Fibroblast of mammary gland (primary cell): Measurements from ENCODE around the gene PARP16.
A peak's percentile ranks its signal among the peaks of the same experiment; 100 is the strongest.

Source experiments
- DNase-seq: peaks from one replicate; pipeline ENCODE4 v3.0.0-alpha.2; 2010; ENCODE audit warnings: low read depth
- H3K4me3 ChIP-seq: 2 replicates; pipeline ENCODE4 v1.5.1; 2011; ENCODE audit warnings: low read depth, mild to moderate bottlenecking, low read length, moderate library complexity; ENCODE audit not compliant: control insufficient read depth
- TF ChIP-seq, protein P1 (sequence below): conservative IDR thresholded peaks from 2 replicates; pipeline ENCODE4 v1.5.1; 2011; ENCODE audit warnings: low read depth, low read length, inconsistent platforms; ENCODE audit not compliant: control insufficient read depth, insufficient read depth

The PARP16 gene, protein sequence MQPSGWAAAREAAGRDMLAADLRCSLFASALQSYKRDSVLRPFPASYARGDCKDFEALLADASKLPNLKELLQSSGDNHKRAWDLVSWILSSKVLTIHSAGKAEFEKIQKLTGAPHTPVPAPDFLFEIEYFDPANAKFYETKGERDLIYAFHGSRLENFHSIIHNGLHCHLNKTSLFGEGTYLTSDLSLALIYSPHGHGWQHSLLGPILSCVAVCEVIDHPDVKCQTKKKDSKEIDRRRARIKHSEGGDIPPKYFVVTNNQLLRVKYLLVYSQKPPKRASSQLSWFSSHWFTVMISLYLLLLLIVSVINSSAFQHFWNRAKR

DNA sequence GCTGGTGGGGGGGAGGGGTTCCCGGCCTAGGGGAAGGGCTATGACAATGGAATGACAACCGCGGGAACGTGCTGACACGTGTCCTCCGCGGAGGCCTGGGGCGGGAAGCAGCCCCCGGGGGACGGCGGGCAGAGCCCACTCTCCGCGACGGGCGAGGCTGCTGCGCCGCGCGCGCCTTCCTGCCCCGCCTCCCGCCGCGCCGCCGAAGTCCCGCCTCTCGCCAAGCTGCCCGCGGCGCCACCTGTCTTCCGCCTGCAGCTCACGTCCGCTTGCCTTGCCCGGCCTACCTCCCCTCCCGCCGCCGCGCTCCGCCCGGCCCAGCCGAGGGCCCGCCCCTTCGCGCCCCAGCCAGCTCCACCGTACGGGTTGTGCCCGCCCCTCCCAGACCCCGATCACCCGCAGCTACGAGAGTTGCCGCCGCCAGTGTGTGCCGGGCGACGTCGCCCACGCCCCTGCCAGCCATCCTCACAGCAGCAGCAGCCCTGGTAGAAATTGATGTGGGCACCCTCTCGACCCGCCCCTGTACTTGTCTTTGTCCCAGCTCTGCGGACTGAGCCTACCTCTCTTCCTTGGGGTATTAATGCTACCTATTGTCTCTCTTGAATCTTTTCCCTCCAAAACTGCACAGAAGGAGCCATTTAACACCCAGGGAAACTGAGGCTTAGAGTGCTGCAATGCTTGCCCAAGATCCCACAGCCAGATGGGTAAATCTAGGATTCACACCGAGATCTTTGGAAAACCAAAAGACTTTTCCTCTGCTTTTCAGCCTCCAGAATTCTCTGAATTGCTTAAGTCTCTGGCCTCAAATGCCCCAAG is at the start of gene PARP16:
Gene PARP16, minus strand, starts transcription at position 180 of the 816 bp plus-strand sequence. CDS start 457 bp downstream, outside the sequence.
- TF ChIP-seq, protein P1, sequence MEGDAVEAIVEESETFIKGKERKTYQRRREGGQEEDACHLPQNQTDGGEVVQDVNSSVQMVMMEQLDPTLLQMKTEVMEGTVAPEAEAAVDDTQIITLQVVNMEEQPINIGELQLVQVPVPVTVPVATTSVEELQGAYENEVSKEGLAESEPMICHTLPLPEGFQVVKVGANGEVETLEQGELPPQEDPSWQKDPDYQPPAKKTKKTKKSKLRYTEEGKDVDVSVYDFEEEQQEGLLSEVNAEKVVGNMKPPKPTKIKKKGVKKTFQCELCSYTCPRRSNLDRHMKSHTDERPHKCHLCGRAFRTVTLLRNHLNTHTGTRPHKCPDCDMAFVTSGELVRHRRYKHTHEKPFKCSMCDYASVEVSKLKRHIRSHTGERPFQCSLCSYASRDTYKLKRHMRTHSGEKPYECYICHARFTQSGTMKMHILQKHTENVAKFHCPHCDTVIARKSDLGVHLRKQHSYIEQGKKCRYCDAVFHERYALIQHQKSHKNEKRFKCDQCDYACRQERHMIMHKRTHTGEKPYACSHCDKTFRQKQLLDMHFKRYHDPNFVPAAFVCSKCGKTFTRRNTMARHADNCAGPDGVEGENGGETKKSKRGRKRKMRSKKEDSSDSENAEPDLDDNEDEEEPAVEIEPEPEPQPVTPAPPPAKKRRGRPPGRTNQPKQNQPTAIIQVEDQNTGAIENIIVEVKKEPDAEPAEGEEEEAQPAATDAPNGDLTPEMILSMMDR = no peak
- H3K4me3 ChIP-seq = peak within 1 kb of the TSS; percentile 62
- DNase-seq = peak; percentile 58

DNA sequence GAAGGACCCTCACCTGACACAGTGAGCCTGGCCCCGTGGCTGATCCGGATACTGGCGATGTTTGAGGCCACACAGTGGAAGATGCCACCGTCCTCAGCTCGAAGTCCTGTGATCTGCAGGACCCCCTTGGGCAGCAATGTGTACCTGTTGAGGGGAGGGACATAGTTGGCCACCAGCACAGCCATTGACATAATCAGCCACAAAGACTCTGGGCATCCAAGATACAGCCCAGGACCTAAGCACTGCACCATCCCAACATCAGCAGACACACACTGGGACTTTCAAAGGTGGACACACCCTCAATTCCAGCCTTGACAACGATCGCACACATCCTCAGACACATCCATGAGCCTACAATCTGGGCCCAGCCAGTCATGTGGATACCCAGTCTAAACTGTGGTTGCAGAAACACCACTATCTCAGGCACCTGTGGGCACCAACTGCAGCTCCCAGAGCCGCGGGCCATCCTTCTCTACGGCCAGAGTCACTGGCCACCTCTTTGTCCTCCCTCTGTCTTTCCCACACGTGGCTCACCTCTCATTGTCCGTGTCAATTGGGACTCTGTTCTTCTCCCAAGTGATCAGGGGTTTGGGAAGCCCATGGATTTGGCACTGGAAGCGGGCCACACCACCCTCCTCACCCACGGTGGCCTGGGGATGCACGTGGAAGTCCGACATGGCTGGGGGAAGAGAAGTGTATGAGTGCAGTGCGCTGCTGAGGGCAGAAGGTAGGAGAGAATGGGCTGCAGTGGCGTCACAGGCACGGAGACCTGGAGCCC is 48.8 kb upstream of the PARP16 start:
- H3K4me3 ChIP-seq = no peak overlapping the region
- TF ChIP-seq, protein P1 = no peak
- no peak for DNase-seq

DNA sequence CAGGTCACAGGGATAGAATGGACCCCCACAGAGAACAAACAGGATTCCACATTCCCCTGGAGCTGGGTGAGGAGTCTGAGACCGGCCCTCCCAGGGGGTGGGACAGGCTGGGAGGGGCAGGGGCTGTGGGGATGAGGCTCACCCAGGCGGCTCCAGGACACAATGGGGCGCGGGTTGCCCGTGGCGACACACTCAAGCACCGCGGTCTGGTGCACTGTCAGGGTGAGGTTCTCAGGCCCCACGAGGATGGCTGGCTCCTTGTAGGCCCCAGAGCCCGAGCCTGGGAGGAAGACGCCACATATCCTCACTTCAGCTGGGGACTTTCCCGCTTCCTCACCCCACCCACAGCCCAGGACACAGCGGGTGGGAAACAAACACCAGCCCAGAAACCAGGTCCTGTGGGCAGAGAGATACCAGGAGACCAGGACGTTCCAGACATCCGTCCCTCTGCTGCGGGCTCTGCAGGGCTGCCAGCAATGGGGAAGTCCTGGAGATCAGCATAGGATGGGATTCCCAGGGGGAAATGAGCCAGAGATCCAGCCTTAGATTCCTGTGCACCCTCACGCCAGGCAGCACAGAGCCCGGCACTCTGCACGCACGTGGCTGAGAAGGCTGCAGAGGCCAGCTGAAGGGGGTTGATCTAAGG is 48.0 kb upstream of the PARP16 start:
- DNase-seq = no peak
- TF ChIP-seq, protein P1 = no peak
- no peak overlapping the region for H3K4me3 ChIP-seq

DNA sequence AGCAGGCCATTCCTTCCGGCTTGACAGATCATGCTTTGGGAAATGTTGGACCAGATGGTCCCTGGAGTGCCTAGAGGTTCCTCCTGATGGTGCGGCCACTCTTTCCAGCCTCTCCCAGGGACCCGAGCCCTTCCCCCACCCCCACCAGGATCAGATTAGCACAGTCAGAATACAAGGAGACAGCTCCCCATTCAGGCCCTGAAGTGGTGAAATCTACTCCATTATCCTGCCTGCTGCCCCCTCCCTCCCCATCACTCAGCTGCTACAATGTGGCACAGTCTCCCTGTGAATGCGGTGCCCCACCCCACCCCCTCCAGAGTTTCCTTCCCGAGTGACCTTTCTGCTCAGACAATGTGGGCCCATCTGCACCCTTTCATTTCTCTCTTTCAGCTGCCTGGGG is 47.2 kb upstream of the PARP16 start:
- no peak for DNase-seq
- no peak overlapping the region for H3K4me3 ChIP-seq
- TF ChIP-seq, protein P1 = no peak

DNA sequence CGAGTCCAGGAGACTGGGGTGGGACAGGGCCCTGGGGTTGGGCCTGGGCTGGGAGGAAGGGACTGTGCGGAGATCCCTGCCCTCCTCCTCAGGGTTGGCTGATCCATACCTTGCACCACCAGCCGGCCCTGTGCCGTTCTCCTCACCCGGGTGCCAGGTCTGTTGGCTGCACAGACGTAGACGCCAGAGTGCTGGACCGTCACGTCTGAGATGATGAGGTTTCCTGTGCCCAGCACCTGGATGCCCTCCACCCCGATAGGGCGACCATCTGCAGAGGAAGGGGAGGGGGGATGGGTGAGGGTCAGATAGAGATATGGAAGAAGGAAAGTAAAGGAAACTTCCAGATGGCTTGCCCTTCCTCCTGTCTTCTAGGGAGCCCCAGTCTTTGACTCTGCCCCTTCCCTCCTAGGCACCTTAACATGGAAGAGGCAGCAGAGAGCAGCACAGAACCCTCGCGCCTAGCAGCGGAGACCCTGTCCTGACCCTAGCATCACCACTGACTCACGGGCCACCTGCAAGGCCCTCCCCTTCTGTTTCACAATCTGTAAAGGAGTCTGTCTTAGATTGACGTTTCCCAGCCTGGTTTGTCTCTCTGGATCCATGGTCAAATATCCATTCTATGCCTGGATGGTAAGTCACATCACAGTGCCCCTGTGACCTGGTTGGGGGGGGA is 46.6 kb upstream of the PARP16 start:
- TF ChIP-seq, protein P1 = no peak
- no peak for DNase-seq
- no peak overlapping the region for H3K4me3 ChIP-seq
